Osteoblast (primary cell): Measurements from ENCODE around the gene TIMP4. TPM values are rescaled to one million over a fixed set of nuclear protein-coding genes. Genes with fewer than 3 reads are reported as not detected.

ENCODE experiments used
- DNase-seq: peaks from one replicate; pipeline ENCODE4 v3.0.0; 2011; ENCODE audit warnings: low spot score, mixed read lengths; ENCODE audit not compliant: insufficient read length; ENCODE audit errors: missing footprints
- H2AFZ ChIP-seq: 2 replicates; pipeline ENCODE4 v1.6.0; 2011; ENCODE audit warnings: mild to moderate bottlenecking, low read length
- H3K27ac ChIP-seq: 2 replicates; pipeline ENCODE4 v1.5.1; 2011; ENCODE audit warnings: mild to moderate bottlenecking, low read depth, low read length, moderate library complexity
- H3K27me3 ChIP-seq: 2 replicates; pipeline ENCODE4 v1.6.0; 2012; ENCODE audit warnings: mild to moderate bottlenecking, control low read depth, inconsistent platforms, low read length, moderate library complexity; ENCODE audit not compliant: insufficient read depth
- H3K36me3 ChIP-seq: 2 replicates; pipeline ENCODE4 v1.5.1; 2011; ENCODE audit warnings: mild to moderate bottlenecking, low read length, control low read depth, moderate library complexity; ENCODE audit not compliant: insufficient read depth
- H3K4me1 ChIP-seq: 2 replicates; pipeline ENCODE4 v1.5.1; 2011; ENCODE audit warnings: mild to moderate bottlenecking, low read length, control low read depth, moderate library complexity; ENCODE audit not compliant: insufficient read depth
- H3K4me2 ChIP-seq: 2 replicates; pipeline ENCODE4 v1.6.0; 2011; ENCODE audit warnings: mild to moderate bottlenecking, low read length; ENCODE audit not compliant: insufficient read depth
- H3K4me3 ChIP-seq: fragments of 200-600 bp; sonication (generic); 3 replicates; pipeline ENCODE4 v1.5.1; 2012; ENCODE audit warnings: mild to moderate bottlenecking, low read length, inconsistent platforms; ENCODE audit not compliant: insufficient read depth
- H3K79me2 ChIP-seq: 2 replicates; pipeline ENCODE4 v1.6.0; 2012; ENCODE audit warnings: mild to moderate bottlenecking, low read length, control low read depth, inconsistent platforms; ENCODE audit not compliant: insufficient read depth
- H3K9me3 ChIP-seq: 2 replicates; pipeline ENCODE4 v1.5.1; 2011; ENCODE audit warnings: low read depth, low read length, control low read depth
- H4K20me1 ChIP-seq: 2 replicates; pipeline ENCODE4 v1.6.0; 2012; ENCODE audit warnings: mild to moderate bottlenecking, low read length, control low read depth; ENCODE audit not compliant: insufficient read depth
- total RNA-seq: library from RNA; depleted of rRNA; stranded (reverse); fragments of >200 nt; gene quantifications from 2 replicates; pipeline ENCODE4 v1.2.3, GENCODE V29; 2012
- TF ChIP-seq, protein P1 (sequence below): IDR thresholded peaks from 2 replicates; pipeline ENCODE4 v1.5.1; 2011; ENCODE audit warnings: mild to moderate bottlenecking, low read depth, low read length, moderate library complexity; ENCODE audit errors: extremely low read depth

Gene TIMP4
- total RNA-seq, 1 donor, result 3.3 TPM

- peak overlapping the region; percentile 66 for H3K4me2 ChIP-seq
- no peaks in the 10 kb centered on the region for H4K20me1 ChIP-seq
- DNase-seq, result no peak
Observed at GRCh38 chr3:12188328-12188648, 29.6 kb upstream of the TIMP4 start.

DNA sequence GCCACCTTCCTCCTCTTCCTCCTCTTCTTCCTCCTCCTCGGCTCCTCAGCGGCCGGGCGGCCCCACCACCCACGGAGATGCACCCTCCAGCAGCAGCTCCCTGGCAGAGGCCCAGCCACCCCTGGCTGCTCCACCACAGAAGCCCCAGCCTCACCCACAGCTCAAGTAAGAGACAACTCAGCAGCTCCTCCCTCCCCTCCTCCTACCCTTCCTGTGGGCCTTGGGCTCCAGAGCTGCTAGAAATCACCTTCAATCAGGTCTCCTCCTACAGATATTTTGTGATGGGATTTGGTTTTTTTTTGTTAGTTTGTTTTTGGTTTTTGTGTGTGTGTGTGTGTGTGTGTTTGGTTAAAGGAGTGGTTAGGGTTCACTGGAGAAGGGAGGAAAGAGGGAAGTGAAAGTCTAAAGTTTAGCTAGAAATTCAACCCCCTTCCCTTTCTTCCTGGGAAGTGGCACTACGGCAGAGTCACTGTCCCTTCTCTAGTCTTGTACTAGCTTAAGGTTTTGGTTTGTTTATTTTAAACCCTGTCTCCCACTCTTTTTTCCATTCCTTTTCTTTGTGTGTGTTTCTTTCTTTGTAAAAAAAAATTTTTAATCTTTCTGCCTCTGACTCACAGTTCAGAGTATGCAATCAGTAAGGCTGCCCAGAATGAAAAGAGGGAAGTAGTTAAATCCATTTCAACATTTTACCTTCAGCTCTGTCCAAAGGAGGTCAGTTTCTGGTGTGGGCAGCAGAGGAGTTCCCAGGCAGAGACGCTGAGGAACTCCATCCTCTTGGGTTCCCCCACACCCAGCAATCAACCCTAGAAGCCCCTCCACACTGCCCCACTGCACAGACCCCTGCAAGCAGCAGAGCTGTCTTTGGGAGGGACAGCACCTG is 29.0 kb upstream of the TIMP4 start:
- Histone ChIP-seq H3K9me3 (no peaks in the 10 kb centered on the region), H3K4me1 (peaks cover 26% of the 10 kb centered on the region), H3K27ac (peak overlapping the region; percentile 72), H3K4me2 (peak overlapping the region; percentile 66), H4K20me1 (no peaks in the 10 kb centered on the region), H3K36me3 (no peaks in the 10 kb centered on the region), H3K79me2 (no peaks in the 10 kb centered on the region), H2AFZ (peak overlapping the region; percentile 25), H3K27me3 (no peaks in the 10 kb centered on the region), H3K4me3 (peak overlapping the region; percentile 33)
- peak; percentile 79 for DNase-seq
- TF ChIP-seq, protein P1, sequence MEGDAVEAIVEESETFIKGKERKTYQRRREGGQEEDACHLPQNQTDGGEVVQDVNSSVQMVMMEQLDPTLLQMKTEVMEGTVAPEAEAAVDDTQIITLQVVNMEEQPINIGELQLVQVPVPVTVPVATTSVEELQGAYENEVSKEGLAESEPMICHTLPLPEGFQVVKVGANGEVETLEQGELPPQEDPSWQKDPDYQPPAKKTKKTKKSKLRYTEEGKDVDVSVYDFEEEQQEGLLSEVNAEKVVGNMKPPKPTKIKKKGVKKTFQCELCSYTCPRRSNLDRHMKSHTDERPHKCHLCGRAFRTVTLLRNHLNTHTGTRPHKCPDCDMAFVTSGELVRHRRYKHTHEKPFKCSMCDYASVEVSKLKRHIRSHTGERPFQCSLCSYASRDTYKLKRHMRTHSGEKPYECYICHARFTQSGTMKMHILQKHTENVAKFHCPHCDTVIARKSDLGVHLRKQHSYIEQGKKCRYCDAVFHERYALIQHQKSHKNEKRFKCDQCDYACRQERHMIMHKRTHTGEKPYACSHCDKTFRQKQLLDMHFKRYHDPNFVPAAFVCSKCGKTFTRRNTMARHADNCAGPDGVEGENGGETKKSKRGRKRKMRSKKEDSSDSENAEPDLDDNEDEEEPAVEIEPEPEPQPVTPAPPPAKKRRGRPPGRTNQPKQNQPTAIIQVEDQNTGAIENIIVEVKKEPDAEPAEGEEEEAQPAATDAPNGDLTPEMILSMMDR, result no peak

More at GRCh38 chr3:12188328-12188648, 29.6 kb upstream of the TIMP4 start:
- Histone ChIP-seq H2AFZ (peak overlapping the region; percentile 8), H3K4me3 (peak overlapping the region; percentile 5), H3K27ac (peak overlapping the region; percentile 72), H3K4me1 (peaks cover 32% of the 10 kb centered on the region), H3K9me3 (no peaks in the 10 kb centered on the region), H3K36me3 (no peaks in the 10 kb centered on the region), H3K27me3 (no peaks in the 10 kb centered on the region), H3K79me2 (no peaks in the 10 kb centered on the region)
- TF ChIP-seq, protein P1, result no peak

DNA sequence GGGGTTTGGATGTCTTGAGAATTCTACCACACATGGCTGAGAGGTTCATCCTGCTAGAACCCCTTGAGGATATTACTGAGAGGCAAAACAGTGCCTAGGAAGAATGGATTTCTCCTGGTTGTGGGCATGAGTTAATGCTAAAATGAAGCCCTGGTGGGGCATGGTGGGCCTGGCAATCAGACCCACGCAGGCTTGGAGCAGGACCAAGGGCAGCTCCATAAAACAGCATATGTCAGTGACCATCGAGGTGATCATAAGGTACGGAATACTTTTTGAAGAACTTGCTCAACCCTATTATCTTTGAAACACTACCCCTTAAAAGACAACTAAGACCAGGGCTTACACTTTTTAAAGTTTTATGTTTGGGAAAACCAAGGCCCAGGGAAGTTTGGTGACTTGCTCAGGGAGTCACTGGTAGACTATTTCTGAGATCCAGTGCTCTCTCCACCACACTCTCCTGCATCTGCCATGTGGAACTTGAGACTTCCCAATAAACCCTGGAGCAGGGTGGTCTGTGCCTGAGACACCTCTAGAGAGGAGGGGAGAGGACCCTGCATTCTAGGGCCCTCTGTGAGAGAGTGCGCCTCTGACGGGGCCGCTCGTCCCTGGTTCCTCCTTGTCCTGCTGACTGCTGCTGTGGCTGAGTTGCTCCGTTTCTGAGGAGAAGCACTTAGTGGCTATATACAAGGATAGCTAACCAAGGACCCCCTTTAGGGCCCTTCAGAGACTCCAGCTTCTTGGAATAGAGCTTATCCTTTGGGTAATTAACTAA is 28.0 kb upstream of the TIMP4 start:
- no peak overlapping the region for H3K4me2 ChIP-seq
- no peak overlapping the region for H2AFZ ChIP-seq
- H4K20me1 ChIP-seq, result no peaks in the 10 kb centered on the region
- no peaks in the 10 kb centered on the region for H3K9me3 ChIP-seq
- DNase-seq, result no peak
- no peaks in the 10 kb centered on the region for H3K79me2 ChIP-seq
- H3K27ac ChIP-seq, result no peak overlapping the region
- no peak overlapping the region for H3K4me3 ChIP-seq
- H3K4me1 ChIP-seq, result peaks cover 24% of the 10 kb centered on the region
- no peaks in the 10 kb centered on the region for H3K36me3 ChIP-seq
- no peaks in the 10 kb centered on the region for H3K27me3 ChIP-seq
- TF ChIP-seq, protein P1, result no peak

GRCh38 chr3:12186046-12186445 is 27.3 kb upstream of the TIMP4 start:
- H4K20me1 ChIP-seq, result no peaks in the 10 kb centered on the region
- no peak for DNase-seq
- H3K4me3 ChIP-seq, result no peak overlapping the region
- no peak overlapping the region for H3K27ac ChIP-seq
- H3K79me2 ChIP-seq, result no peaks in the 10 kb centered on the region
- no peaks in the 10 kb centered on the region for H3K36me3 ChIP-seq
- no peak overlapping the region for H3K4me2 ChIP-seq
- H3K9me3 ChIP-seq, result no peaks in the 10 kb centered on the region
- no peaks in the 10 kb centered on the region for H3K27me3 ChIP-seq
- H2AFZ ChIP-seq, result no peak overlapping the region
- TF ChIP-seq, protein P1, result no peak
- peaks cover 24% of the 10 kb centered on the region for H3K4me1 ChIP-seq
